Measurements from ENCODE around the gene RASSF5. TPM values are rescaled to one million over a fixed set of nuclear protein-coding genes. Genes with fewer than 3 reads are reported as not detected.
A peak's percentile ranks its signal among the peaks of the same experiment; 100 is the strongest.

Gene RASSF5
- total and polyA plus RNA-seq, 9 of the 15 experiments (the other 6 are each of a cell fraction or from before 2014, with no cell fraction given) = 6.1 to 41.0 (median 25.2) TPM

DNA sequence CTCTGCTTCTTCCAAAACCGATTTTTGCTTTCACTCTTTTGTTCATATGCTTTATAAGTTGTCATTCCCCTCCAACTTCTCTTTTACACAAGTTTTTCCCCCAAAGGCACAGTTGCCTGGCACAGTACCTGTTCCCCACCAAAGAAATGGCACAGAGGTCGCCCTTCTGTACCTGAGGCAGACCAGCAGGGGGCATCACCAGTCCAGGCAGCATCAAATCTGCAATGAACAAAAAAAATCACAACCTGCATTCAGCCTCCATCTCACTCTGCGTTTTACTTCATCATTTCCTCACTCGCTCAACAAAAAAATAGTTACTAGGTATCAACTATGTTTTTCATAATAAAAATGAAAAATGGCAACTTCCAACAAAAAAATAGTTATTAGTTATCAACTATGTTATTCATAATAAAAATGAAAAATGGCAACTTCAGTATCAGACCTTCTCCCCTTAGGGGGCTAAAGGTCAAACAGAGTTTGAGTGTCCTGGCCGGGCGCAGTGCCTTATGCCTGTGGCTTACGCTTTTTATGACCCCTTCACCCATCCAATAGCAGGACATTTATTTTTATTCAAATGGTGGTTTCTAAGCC lies 100.9 kb downstream of the RASSF5 start (continued):
- no peak for TF ChIP-seq CHD1 (IDR thresholded peaks at IDR 0.05; ENCODE audit: low read length)
- peak; percentile 49 to 70; a peak in 1 of 4 replicates for TF ChIP-seq RCOR1 (IDR thresholded peaks at IDR 0.05; ENCODE audit: borderline replicate concordance in 1 of 2, low read depth in 2 of 2, low read length in 2 of 2)
- no peak for TF ChIP-seq RBM39 (optimal IDR thresholded peaks at IDR 0.05; ENCODE audit: low read depth, low read length)
- no peak for TF ChIP-seq HDAC2 (IDR thresholded peaks at IDR 0.05)
- no peak for TF ChIP-seq JUNB (CRISPR knock-in tag; conservative IDR thresholded peaks at IDR 0.05)
- TF ChIP-seq ZBTB8A (IDR thresholded peaks at IDR 0.05; ENCODE audit: partially characterized antibody) = no peak
- no peak for TF ChIP-seq SREBF2 (CRISPR knock-in tag; IDR thresholded peaks at IDR 0.05)
- TF ChIP-seq CEBPB (tag; IDR thresholded peaks at IDR 0.05) = no peak
- TF ChIP-seq, protein P1, sequence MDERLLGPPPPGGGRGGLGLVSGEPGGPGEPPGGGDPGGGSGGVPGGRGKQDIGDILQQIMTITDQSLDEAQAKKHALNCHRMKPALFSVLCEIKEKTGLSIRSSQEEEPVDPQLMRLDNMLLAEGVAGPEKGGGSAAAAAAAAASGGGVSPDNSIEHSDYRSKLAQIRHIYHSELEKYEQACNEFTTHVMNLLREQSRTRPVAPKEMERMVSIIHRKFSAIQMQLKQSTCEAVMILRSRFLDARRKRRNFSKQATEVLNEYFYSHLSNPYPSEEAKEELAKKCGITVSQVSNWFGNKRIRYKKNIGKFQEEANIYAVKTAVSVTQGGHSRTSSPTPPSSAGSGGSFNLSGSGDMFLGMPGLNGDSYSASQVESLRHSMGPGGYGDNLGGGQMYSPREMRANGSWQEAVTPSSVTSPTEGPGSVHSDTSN (CRISPR knock-in tag; IDR thresholded peaks at IDR 0.05; ENCODE audit: low read depth) = no peak
- TF ChIP-seq, protein P1 (tag; conservative IDR thresholded peaks at IDR 0.05; ENCODE audit: low read depth) = no peak
- TF ChIP-seq, protein P2, sequence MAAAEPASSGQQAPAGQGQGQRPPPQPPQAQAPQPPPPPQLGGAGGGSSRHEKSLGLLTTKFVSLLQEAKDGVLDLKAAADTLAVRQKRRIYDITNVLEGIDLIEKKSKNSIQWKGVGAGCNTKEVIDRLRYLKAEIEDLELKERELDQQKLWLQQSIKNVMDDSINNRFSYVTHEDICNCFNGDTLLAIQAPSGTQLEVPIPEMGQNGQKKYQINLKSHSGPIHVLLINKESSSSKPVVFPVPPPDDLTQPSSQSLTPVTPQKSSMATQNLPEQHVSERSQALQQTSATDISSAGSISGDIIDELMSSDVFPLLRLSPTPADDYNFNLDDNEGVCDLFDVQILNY (CRISPR knock-in tag; IDR thresholded peaks at IDR 0.05) = no peak
- no peak for TF ChIP-seq E2F1 (CRISPR knock-in tag; IDR thresholded peaks at IDR 0.05)
- no peak for TF ChIP-seq SMARCB1 (IDR thresholded peaks at IDR 0.05; ENCODE audit: insufficient read length, low read depth)
- no peak for TF ChIP-seq ZNF12 (CRISPR knock-in tag; IDR thresholded peaks at IDR 0.05)
- TF ChIP-seq XRCC3 (IDR thresholded peaks at IDR 0.05) = no peak
- no peak for TF ChIP-seq PCBP2 (IDR thresholded peaks at IDR 0.05; ENCODE audit: low read depth, low read length, poor library complexity, severe bottlenecking)
- no peak for TF ChIP-seq ZNF3 (CRISPR knock-in tag; IDR thresholded peaks at IDR 0.05)
- no peak for TF ChIP-seq ZNF232 (CRISPR knock-in tag; IDR thresholded peaks at IDR 0.05)
- TF ChIP-seq E2F3 (CRISPR knock-in tag; IDR thresholded peaks at IDR 0.05) = no peak
- no peak for TF ChIP-seq KDM2B (CRISPR knock-in tag; IDR thresholded peaks at IDR 0.05)
- no peak for TF ChIP-seq CBFA2T2 (conservative IDR thresholded peaks at IDR 0.05)

Data from K562 (cell line).